Neural cell (in vitro differentiated cells): Measurements from ENCODE around the gene SLC66A2. TPM values are rescaled to one million over a fixed set of nuclear protein-coding genes. Genes with fewer than 3 reads are reported as not detected.

ENCODE experiments used
- H2AFZ ChIP-seq: fragments of 200-600, 300-800 bp; sonication (generic), shearing (Covaris generic); 2 replicates; pipeline ENCODE4 v1.6.0; 2014; ENCODE audit warnings: low read depth, mild to moderate bottlenecking, antibody characterized with exemption, low read length, moderate library complexity
- H3F3A ChIP-seq: fragments of 200-600 bp; shearing (Covaris generic); 2 replicates; pipeline ENCODE4 v1.6.1; 2016; ENCODE audit warnings: mild to moderate bottlenecking, moderate library complexity, mixed read lengths, antibody characterized with exemption, low read length; ENCODE audit not compliant: insufficient read depth, poor library complexity, severe bottlenecking
- H3K27ac ChIP-seq: fragments of 200-600, 300-800 bp; sonication (generic), shearing (Covaris generic); 2 replicates; pipeline ENCODE4 v1.5.1; 2014; ENCODE audit warnings: mild to moderate bottlenecking, low read length, moderate library complexity
- H3K27me3 ChIP-seq: fragments of 300-800, 200-600 bp; sonication (generic), shearing (Covaris generic); 2 replicates; pipeline ENCODE4 v1.6.0; 2014; ENCODE audit warnings: mild to moderate bottlenecking, low read depth, low read length, moderate library complexity; ENCODE audit not compliant: insufficient read depth
- H3K36me3 ChIP-seq: fragments of 300-800, 200-600 bp; sonication (generic), shearing (Covaris generic); 2 replicates; pipeline ENCODE4 v1.5.1; 2014; ENCODE audit warnings: mild to moderate bottlenecking, antibody characterized with exemption, low read length, moderate library complexity; ENCODE audit not compliant: insufficient read depth
- H3K4me2 ChIP-seq: fragments of 300-800, 200-600 bp; sonication (generic), shearing (Covaris generic); 2 replicates; pipeline ENCODE4 v1.6.0; 2014; ENCODE audit warnings: mild to moderate bottlenecking, low read length
- H3K4me3 ChIP-seq: fragments of 300-800, 200-600 bp; sonication (generic), shearing (Covaris generic); 2 replicates; pipeline ENCODE4 v1.5.1; 2014; ENCODE audit warnings: mild to moderate bottlenecking, low read length, moderate library complexity
- H3K79me2 ChIP-seq: fragments of 200-600 bp; shearing (Covaris generic); replicated peaks from 2 replicates; pipeline ENCODE4 v1.6.0; 2014; ENCODE audit warnings: mild to moderate bottlenecking, low read length, moderate library complexity; ENCODE audit not compliant: insufficient read depth
- H3K9ac ChIP-seq: fragments of 300-800, 200-600 bp; sonication (generic), shearing (Covaris generic); 2 replicates; pipeline ENCODE4 v1.6.1; 2016; ENCODE audit warnings: mild to moderate bottlenecking, low read length, mixed read lengths
- H3K9me2 ChIP-seq: fragments of 200-600 bp; shearing (Covaris generic); 2 replicates; pipeline ENCODE4 v1.6.1; 2016; ENCODE audit warnings: mild to moderate bottlenecking, low read length, mixed read lengths; ENCODE audit not compliant: insufficient read depth
- H3K9me3 ChIP-seq: fragments of 200-600, 300-800 bp; sonication (generic), shearing (Covaris generic); 2 replicates; pipeline ENCODE4 v1.6.1; 2016; ENCODE audit warnings: mild to moderate bottlenecking, mixed run types, low read length, moderate library complexity, mixed read lengths
- H4K20me1 ChIP-seq: fragments of 200-600 bp; shearing (Covaris generic); 2 replicates; pipeline ENCODE4 v1.6.1; 2016; ENCODE audit warnings: mild to moderate bottlenecking, mixed run types; ENCODE audit not compliant: insufficient read depth
- CTCF ChIP-seq: fragments of 450-650 bp; IDR thresholded peaks from 2 replicates; pipeline ENCODE4 v1.5.1; 2014; ENCODE audit warnings: antibody characterized with exemption, mild to moderate bottlenecking, moderate library complexity; ENCODE audit not compliant: poor library complexity, severe bottlenecking
- EP300 ChIP-seq: fragments of 450-650 bp; conservative IDR thresholded peaks from 2 replicates; pipeline ENCODE4 v1.6.1; 2014; ENCODE audit warnings: antibody characterized with exemption, mild to moderate bottlenecking, moderate library complexity; ENCODE audit not compliant: poor library complexity, severe bottlenecking
- EZH2 ChIP-seq: fragments of 200-600, 300-800 bp; shearing (Covaris generic), sonication (generic); IDR thresholded peaks from 2 replicates; pipeline ENCODE4 v1.6.1; 2014; ENCODE audit warnings: antibody characterized with exemption, low read length, borderline replicate concordance, mild to moderate bottlenecking; ENCODE audit not compliant: insufficient read depth, poor library complexity, severe bottlenecking
- MXI1 ChIP-seq: fragments of 450-650 bp; conservative IDR thresholded peaks from 2 replicates; pipeline ENCODE4 v1.6.1; 2014; ENCODE audit warnings: antibody characterized with exemption, mild to moderate bottlenecking; ENCODE audit not compliant: poor library complexity, severe bottlenecking
- POLR2AphosphoS5 ChIP-seq: IDR thresholded peaks from 2 replicates; pipeline ENCODE4 v1.6.1; 2012
- RAD21 ChIP-seq: fragments of 450-650 bp; conservative IDR thresholded peaks from 2 replicates; pipeline ENCODE4 v1.6.1; 2014; ENCODE audit warnings: antibody characterized with exemption, mild to moderate bottlenecking, moderate library complexity
- REST ChIP-seq: IDR thresholded peaks from 2 replicates; pipeline ENCODE4 v1.6.1; 2012; ENCODE audit warnings: borderline replicate concordance
- SMC3 ChIP-seq: fragments of 450-650 bp; conservative IDR thresholded peaks from 2 replicates; pipeline ENCODE4 v1.6.1; 2014; ENCODE audit warnings: antibody characterized with exemption, mild to moderate bottlenecking, moderate library complexity; ENCODE audit not compliant: poor library complexity
- TAF1 ChIP-seq: IDR thresholded peaks from 2 replicates; pipeline ENCODE4 v1.6.1; 2012; ENCODE audit warnings: low read depth
- polyA plus RNA-seq: library from polyadenylated mRNA; depleted of rRNA; stranded (reverse); fragments of >200 nt; gene quantifications from 2 replicates; pipeline ENCODE4 v1.2.3, GENCODE V29; 2014

The SLC66A2 gene
- polyA plus RNA-seq, 1 donor from 2014 or later, result 66.7 TPM

- Histone ChIP-seq H3K27me3 (no peaks in the 10 kb centered on the region), H2AFZ (no peak overlapping the region), H3K9me2 (no peaks in the 10 kb centered on the region), H3K79me2 (no peaks in the 10 kb centered on the region), H3K27ac (no peak overlapping the region), H4K20me1 (no peaks in the 10 kb centered on the region), H3K9me3 (peaks cover 21% of the 10 kb centered on the region), H3K36me3 (peaks cover 6% of the 10 kb centered on the region), H3K4me2 (no peak overlapping the region), H3K9ac (no peak overlapping the region), H3F3A (no peaks in the 10 kb centered on the region), H3K4me3 (no peak overlapping the region)
- TF ChIP-seq MXI1, result no peak
- TF ChIP-seq EZH2, result no peak
- no peak for TF ChIP-seq EP300
- TF ChIP-seq REST, result no peak
- TF ChIP-seq RAD21, result no peak
- TF ChIP-seq SMC3, result no peak
- no peak for TF ChIP-seq POLR2AphosphoS5
- no peak for TF ChIP-seq TAF1
- no peak for TF ChIP-seq CTCF
Measured at GRCh38 chr18:79898952-79899608, 52.4 kb downstream of the SLC66A2 start.

GRCh38 chr18:79897940-79898625, 53.4 kb downstream of the SLC66A2 start:
- no peaks in the 10 kb centered on the region for H3K79me2 ChIP-seq
- H2AFZ ChIP-seq, result no peak overlapping the region
- H3F3A ChIP-seq, result no peaks in the 10 kb centered on the region
- peaks cover 3% of the 10 kb centered on the region for H3K36me3 ChIP-seq
- H3K4me3 ChIP-seq, result no peak overlapping the region
- peaks cover 30% of the 10 kb centered on the region for H3K9me3 ChIP-seq
- no peak overlapping the region for H3K27ac ChIP-seq
- no peaks in the 10 kb centered on the region for H3K27me3 ChIP-seq
- no peaks in the 10 kb centered on the region for H3K9me2 ChIP-seq
- no peak overlapping the region for H3K4me2 ChIP-seq
- H3K9ac ChIP-seq, result no peak overlapping the region
- TF ChIP-seq MXI1, result no peak
- no peak for TF ChIP-seq EZH2
- TF ChIP-seq SMC3, result no peak
- no peak for TF ChIP-seq POLR2AphosphoS5
- TF ChIP-seq EP300, result no peak
- no peak for TF ChIP-seq CTCF
- TF ChIP-seq TAF1, result no peak
- no peak for TF ChIP-seq REST
- no peak for TF ChIP-seq RAD21
- no peaks in the 10 kb centered on the region for H4K20me1 ChIP-seq
